NCI-H1436 (cell line): ENCODE data around the gene SQSTM1.
A peak's percentile ranks its signal among the peaks of the same experiment; 100 is the strongest.

ENCODE experiments used
- DNase-seq: peaks from one replicate; lab custom pipeline; 2025; lab: John Stamatoyannopoulos, UW

SQSTM1 gene

GRCh38 chr5:179806250-179807048 lies 14.3 kb upstream of the SQSTM1 start, which contains the start of gene MGAT4B:
Gene MGAT4B (minus strand): TSS chr5:179806866. CDS start chr5:179806583, 283 bp downstream.
- DNase-seq = peak; percentile 29

GRCh38 chr5:179812135-179812825 lies 8.4 kb upstream of the SQSTM1 start:
- DNase-seq = no peak

- no peak for DNase-seq
These were observed 7.6 kb upstream of the SQSTM1 start for GRCh38 chr5:179812997-179813607.

- no peak for DNase-seq
These were observed 6.6 kb upstream of the SQSTM1 start for GRCh38 chr5:179814090-179814489.

- DNase-seq = no peak
These were observed 5.0 kb upstream of the SQSTM1 start for GRCh38 chr5:179815491-179816249.

GRCh38 chr5:179816401-179816795 lies 4.3 kb upstream of the SQSTM1 start:
- DNase-seq = no peak

GRCh38 chr5:179816796-179817469 lies 3.8 kb upstream of the SQSTM1 start:
- DNase-seq = no peak

GRCh38 chr5:179817470-179817840 lies 3.2 kb upstream of the SQSTM1 start:
- DNase-seq = no peak

- no peak for DNase-seq
These were observed 2.6 kb upstream of the SQSTM1 start for GRCh38 chr5:179817890-179818745.

GRCh38 chr5:179818746-179819295 lies 1.9 kb upstream of the SQSTM1 start:
- DNase-seq = peak; percentile 34

GRCh38 chr5:179819296-179820126 lies 1.2 kb upstream of the SQSTM1 start:
- peak; percentile 15 for DNase-seq

GRCh38 chr5:179820127-179820482 lies 600 bp upstream of the SQSTM1 start:
- no peak for DNase-seq

GRCh38 chr5:179821298-179822058 lies 773 bp downstream of the SQSTM1 start:
- peak; percentile 50 for DNase-seq

GRCh38 chr5:179822059-179822432 lies 1.3 kb downstream of the SQSTM1 start:
- DNase-seq = no peak

- no peak for DNase-seq
These were observed 1.8 kb downstream of the SQSTM1 start for GRCh38 chr5:179822444-179822990.

- no peak for DNase-seq
These were observed 3.4 kb downstream of the SQSTM1 start for GRCh38 chr5:179823937-179824744.

GRCh38 chr5:179824745-179825112 lies 4.0 kb downstream of the SQSTM1 start:
- no peak for DNase-seq
